Inferior parietal cortex (tissue), 1 donor: ENCODE measurements around the gene ATP8B1.
"Not testable (repeated sequence)": the region's sequence is repeated elsewhere in the genome, so short reads cannot be mapped to it uniquely, and the experiment has no call there.

Experiments
- DNase-seq: peaks from one replicate; pipeline ENCODE4 v3.0.0-alpha.2; 2016; ENCODE audit errors: extremely low spot score

The ATP8B1 gene

GRCh38 chr18:57727952-57728807 is 74.9 kb downstream of the ATP8B1 start:
- no peak for DNase-seq

DNA sequence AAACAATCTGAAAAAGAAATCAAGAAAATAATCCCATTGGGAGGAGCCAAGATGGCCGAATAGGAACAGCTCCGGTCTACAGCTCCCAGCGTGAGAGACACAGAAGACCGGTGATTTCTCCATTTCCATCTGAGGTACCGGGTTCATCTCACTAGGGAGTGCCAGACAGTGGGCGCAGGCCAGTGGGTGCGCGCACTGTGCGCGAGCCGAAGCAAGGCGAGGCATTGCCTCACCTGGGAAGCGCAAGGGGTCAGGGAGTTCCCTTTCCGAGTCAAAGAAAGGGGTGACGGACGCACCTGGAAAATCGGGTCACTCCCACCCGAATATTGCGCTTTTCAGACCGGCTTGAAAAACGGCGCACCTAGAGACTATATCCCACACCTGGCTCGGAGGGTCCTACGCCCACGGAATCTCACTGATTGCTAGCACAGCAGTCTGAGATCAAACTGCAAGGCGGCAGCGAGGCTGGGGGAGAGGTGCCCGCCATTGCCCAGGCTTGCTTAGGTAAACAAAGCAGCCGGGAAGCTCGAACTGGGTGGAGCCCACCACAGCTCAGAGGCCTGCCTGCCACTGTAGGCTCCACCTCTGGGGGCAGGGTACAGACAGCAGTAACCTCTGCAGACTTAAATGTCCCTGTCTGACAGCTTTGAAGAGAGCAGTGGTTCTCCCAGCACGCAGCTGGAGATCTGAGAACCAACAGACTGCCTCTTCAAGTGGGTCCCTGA is 83.7 kb downstream of the ATP8B1 start:
- DNase-seq, result not testable (repeated sequence)

GRCh38 chr18:57716549-57716948 is 86.6 kb downstream of the ATP8B1 start:
- no peak for DNase-seq

- DNase-seq, result no peak
These were observed 87.4 kb downstream of the ATP8B1 start for GRCh38 chr18:57715671-57716070.

DNA sequence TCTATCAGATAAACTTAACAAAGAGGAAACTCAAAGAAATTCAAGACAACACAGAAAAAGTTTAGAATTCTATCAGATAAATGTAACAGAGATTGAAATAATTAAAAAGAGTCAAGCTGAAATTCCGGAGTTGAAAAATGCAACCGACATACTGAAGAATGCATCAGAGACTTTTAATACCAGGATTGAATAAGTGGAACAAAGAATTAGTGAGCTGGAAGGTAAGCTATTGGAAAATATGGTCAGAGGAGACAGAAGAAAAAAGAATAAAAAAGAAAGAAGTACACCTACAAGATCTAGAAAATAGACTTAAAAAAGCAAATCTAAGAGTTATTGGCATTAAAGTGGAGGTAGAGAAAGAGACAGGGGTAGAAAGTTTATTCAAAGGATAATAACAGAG is 88.0 kb downstream of the ATP8B1 start:
- no peak for DNase-seq

- DNase-seq, result no peak
These were observed 92.9 kb downstream of the ATP8B1 start for GRCh38 chr18:57710226-57710625.

DNA sequence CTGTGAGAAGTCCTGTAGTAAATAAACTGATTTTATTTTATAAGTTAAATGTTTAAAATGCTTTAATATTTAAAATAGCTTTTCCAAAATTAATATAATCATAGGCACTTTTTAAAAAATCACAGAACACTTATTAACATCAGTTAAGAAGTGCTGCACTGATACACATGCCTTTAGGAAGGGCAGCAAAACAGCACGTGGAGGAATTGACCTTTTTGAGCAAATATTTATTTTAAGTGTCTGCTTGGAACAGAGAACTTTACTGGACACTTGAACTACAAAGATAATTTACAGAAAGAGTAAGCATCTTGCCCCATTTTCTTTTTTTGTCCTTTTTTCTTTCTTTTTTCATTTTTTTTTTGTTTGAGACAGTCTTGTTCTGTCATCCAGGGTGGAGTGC is 93.8 kb downstream of the ATP8B1 start:
- no peak for DNase-seq

- DNase-seq, result no peak
These were observed 94.8 kb downstream of the ATP8B1 start for GRCh38 chr18:57708288-57708687.

- no peak for DNase-seq
These were observed 97.1 kb downstream of the ATP8B1 start for GRCh38 chr18:57705832-57706595.

GRCh38 chr18:57705011-57705410 is 98.1 kb downstream of the ATP8B1 start:
- no peak for DNase-seq

GRCh38 chr18:57698571-57699276 is 104.4 kb downstream of the ATP8B1 start:
- DNase-seq, result peak; percentile 24

- no peak for DNase-seq
These were observed 105.7 kb downstream of the ATP8B1 start for GRCh38 chr18:57697426-57697825.

DNA sequence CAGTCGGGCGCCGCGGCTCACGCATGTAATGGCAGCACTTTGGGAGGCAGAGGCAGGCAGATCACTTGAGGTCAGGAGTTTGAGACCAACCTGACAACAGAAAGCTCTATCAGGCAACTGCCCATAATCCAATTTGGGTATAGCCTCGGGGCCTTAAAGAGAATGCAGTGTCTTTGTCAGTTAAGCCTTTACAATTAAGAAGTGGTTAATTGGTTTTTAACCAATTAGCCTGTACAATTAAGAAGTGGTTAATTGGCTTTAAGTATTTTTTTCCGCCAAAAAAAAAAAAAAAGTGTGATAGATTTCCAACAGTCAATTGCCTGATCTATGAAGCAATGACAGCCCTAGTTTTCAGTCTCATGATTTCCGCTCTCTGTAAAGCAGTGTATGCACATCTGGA is 106.8 kb downstream of the ATP8B1 start:
- DNase-seq, result no peak

GRCh38 chr18:57691363-57691762 is 111.8 kb downstream of the ATP8B1 start:
- no peak for DNase-seq

GRCh38 chr18:57687970-57688369 is 115.1 kb downstream of the ATP8B1 start:
- no peak for DNase-seq

DNA sequence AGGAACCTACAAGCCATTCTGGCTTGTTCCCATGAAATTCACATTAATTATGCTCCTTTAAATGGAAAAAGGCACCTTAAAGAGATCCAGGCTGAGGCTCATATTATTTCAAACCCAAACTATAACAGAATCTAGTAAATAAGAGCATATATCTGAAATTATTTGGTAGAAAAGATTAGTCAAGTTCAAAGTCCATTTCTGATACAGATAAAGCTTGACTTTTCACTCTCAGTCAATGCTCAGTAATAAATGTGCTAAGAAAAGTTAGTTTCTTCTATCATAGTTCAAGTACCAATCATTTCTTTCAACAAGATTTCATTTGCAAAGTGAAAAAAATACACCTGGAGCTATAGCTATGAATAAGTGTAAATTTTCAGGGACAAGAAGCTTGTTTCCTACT is 119.6 kb downstream of the ATP8B1 start:
- DNase-seq, result no peak

- no peak for DNase-seq
These were observed 125.6 kb downstream of the ATP8B1 start for GRCh38 chr18:57677262-57678211.

DNA sequence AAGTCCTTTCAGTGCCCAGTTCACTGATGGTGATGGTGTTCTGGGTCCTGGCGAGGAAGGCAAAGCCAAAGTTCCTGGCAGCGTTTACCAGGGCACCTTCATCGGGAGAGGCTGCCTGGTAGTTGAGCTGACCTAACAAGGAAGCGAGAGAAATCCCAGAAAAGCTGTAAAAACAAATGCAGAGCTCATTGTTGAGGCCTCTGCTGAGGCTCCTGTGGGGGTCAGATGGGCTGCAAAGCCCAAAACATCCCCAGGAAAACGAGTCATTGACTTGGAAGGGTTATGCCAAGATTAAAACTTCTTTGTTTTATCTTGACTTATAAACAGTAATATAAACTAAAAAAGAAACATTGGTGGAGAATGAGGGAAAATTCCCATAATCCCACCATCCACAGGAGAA is 128.2 kb downstream of the ATP8B1 start:
- no peak for DNase-seq

DNA sequence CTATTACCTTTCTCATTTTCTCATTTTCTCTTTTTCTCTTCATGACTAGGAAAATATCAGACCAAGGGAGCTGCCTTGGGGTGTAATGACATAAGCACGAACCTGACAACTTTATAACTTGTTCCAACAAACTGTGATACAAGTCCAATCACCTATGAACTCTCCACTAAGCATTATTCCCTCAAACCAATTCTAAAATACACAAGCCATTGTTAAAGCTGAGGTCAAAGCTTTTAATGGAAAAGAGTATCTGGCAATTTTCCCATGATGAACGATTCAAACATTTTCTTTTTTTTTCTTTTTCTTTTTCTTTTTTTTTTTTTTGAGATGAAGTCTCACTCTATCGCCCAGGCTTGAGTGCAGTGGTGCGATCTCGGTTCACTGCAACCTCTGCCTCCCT is 133.1 kb downstream of the ATP8B1 start:
- DNase-seq, result no peak

DNA sequence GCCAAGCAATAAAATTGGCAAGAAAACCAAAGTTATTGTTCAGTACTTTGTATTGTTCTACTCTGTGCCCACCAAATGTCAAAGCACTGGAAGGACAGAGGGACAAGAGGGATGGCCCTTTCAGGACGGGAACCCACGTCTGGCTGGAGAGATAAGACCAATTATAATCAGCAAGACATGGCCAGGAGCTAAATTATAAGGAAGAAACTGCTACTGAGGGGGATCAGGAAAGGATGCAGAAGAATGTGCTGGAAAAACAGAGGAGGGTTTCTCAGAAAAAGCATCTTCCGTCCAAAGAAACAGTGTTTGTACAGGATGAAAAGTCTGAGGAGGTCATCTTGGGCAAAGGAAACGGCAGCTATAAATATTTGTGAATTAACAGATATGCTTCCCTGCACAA is 135.1 kb downstream of the ATP8B1 start:
- no peak for DNase-seq
